Measurements from ENCODE around the gene TLE1. TPM values are rescaled to one million over a fixed set of nuclear protein-coding genes. Genes with fewer than 3 reads are reported as not detected.

TLE1 gene
- total and polyA plus RNA-seq, 10 of the 15 experiments (the other 5 are each of a cell fraction or from before 2014, with no cell fraction given), result 0.04 to 0.23 (median 0.10) TPM; not detected in 6

- no peak overlapping the region for H3K9ac ChIP-seq (ENCODE audit: control insufficient read depth, insufficient read depth, low read length)
- H2AFZ ChIP-seq (ENCODE audit: control insufficient read depth, low read depth, low read length), result no peak overlapping the region
- H3K27ac ChIP-seq (ENCODE audit: control insufficient read depth, insufficient read depth), result no peak overlapping the region
- POLR2A ChIA-PET, result no interaction called here
- H3K9me3 ChIP-seq (replicated peaks; ENCODE audit: control insufficient read depth, insufficient read depth, low read length), result no peaks in the 10 kb centered on the region
- BruUV-seq (replicated peaks), result no TSS peak
- SMC1A ChIA-PET (ENCODE audit: uncharacterized antibody, unreplicated experiment), result no interaction called here
- H4K20me1 ChIP-seq (ENCODE audit: control insufficient read depth, insufficient read depth), result no peaks in the 10 kb centered on the region
- no peak overlapping the region for H3K4me3 ChIP-seq
- intact Hi-C loops (cut with micrococcal nuclease; ENCODE audit: unreplicated experiment) (no loop called here), in situ Hi-C loops (cut with MboI) (no loop called here)
- FAIRE-seq (no peak), ATAC-seq (no peak), DNase-seq (ENCODE audit: low read depth, low spot score) (no peak)
- no peak for TF ChIP-seq CREM (IDR thresholded peaks at IDR 0.05; ENCODE audit: low read depth)
- no peaks in the 10 kb centered on the region for H3K27me3 ChIP-seq (replicated peaks in 1 of 2; ENCODE audit: control insufficient read depth in 2 of 2, insufficient read depth in 2 of 2, low read length in 1 of 2)
- CTCF ChIA-PET, result no interaction called here
- no peaks in the 10 kb centered on the region for H3K4me1 ChIP-seq (ENCODE audit: control insufficient read depth, insufficient read depth, low read length)
- WGBS (ENCODE audit: insufficient coverage, insufficient replicate concordance, low lambda C conversion rate, missing lambda C conversion rate), result 44% methylated on average over 4 of the region's 4 CpGs
- RAD21 ChIA-PET (ENCODE audit: unreplicated experiment), result no interaction called here
- H3K36me3 ChIP-seq (ENCODE audit: control insufficient read depth in 2 of 2, insufficient read depth in 2 of 2, low read length in 1 of 2), result no peaks in the 10 kb centered on the region
- no peaks in the 10 kb centered on the region for H3K79me2 ChIP-seq (ENCODE audit: control insufficient read depth, insufficient read depth, low read length)
- H3K4me2 ChIP-seq (ENCODE audit: control insufficient read depth, insufficient read depth), result no peak overlapping the region
Measured at GRCh38 chr9:81559197-81559596, 130.2 kb downstream of the TLE1 start.

- FAIRE-seq (no peak), DNase-seq (ENCODE audit: low read depth, low spot score) (no peak), ATAC-seq (no peak)
- Histone ChIP-seq H3K4me1 (ENCODE audit: control insufficient read depth, insufficient read depth, low read length) (no peaks in the 10 kb centered on the region), H3K9me3 (replicated peaks; ENCODE audit: control insufficient read depth, insufficient read depth, low read length) (no peaks in the 10 kb centered on the region), H4K20me1 (ENCODE audit: control insufficient read depth, insufficient read depth) (no peaks in the 10 kb centered on the region), H3K9ac (ENCODE audit: control insufficient read depth, insufficient read depth, low read length) (no peak overlapping the region), H3K4me2 (ENCODE audit: control insufficient read depth, insufficient read depth) (no peak overlapping the region), H2AFZ (ENCODE audit: control insufficient read depth, low read depth, low read length) (no peak overlapping the region), H3K27me3 (replicated peaks in 1 of 2; ENCODE audit: control insufficient read depth in 2 of 2, insufficient read depth in 2 of 2, low read length in 1 of 2) (no peaks in the 10 kb centered on the region), H3K27ac (ENCODE audit: control insufficient read depth, insufficient read depth) (no peak overlapping the region), H3K36me3 (ENCODE audit: control insufficient read depth in 2 of 2, insufficient read depth in 2 of 2, low read length in 1 of 2) (no peaks in the 10 kb centered on the region), H3K79me2 (ENCODE audit: control insufficient read depth, insufficient read depth, low read length) (no peaks in the 10 kb centered on the region), H3K4me3 (no peak overlapping the region)
- in situ Hi-C loops (cut with MboI) (no loop called here), intact Hi-C loops (cut with micrococcal nuclease; ENCODE audit: unreplicated experiment) (no loop called here)
- ChIA-PET POLR2A (no interaction called here), SMC1A (ENCODE audit: uncharacterized antibody, unreplicated experiment) (no interaction called here), CTCF (no interaction called here), RAD21 (ENCODE audit: unreplicated experiment) (no interaction called here)
- no TSS peak for BruUV-seq (replicated peaks)
- WGBS (ENCODE audit: insufficient coverage, insufficient replicate concordance, low lambda C conversion rate, missing lambda C conversion rate), result 25% methylated on average over 6 of the region's 6 CpGs
- TF ChIP-seq EED (IDR thresholded peaks at IDR 0.05; ENCODE audit: low read depth), result no peak
- TF ChIP-seq PAX5 (IDR thresholded peaks at IDR 0.05; ENCODE audit: borderline replicate concordance, low read depth, low read length), result no peak
- no peak for TF ChIP-seq CHD4 (IDR thresholded peaks at IDR 0.05)
- TF ChIP-seq MEF2A (IDR thresholded peaks at IDR 0.05; ENCODE audit: insufficient read depth, low read depth, low read length), result no peak
- TF ChIP-seq FOXM1 (IDR thresholded peaks at IDR 0.05; ENCODE audit: low read depth, low read length), result no peak
- TF ChIP-seq SMAD1 (IDR thresholded peaks at IDR 0.05; ENCODE audit: low read depth, partially characterized antibody), result no peak
- TF ChIP-seq RCOR1 (conservative IDR thresholded peaks at IDR 0.05; ENCODE audit: low read depth, low read length), result no peak
- TF ChIP-seq HSF1 (IDR thresholded peaks at IDR 0.05; ENCODE audit: low read depth, low read length), result no peak
- no peak for TF ChIP-seq ZNF207 (IDR thresholded peaks at IDR 0.05; ENCODE audit: borderline replicate concordance)
- no peak for TF ChIP-seq EGR1 (IDR thresholded peaks at IDR 0.05; ENCODE audit: borderline replicate concordance in 1 of 2, low read depth in 2 of 2, low read length in 2 of 2)
- no peak for TF ChIP-seq RB1 (IDR thresholded peaks at IDR 0.05; ENCODE audit: borderline replicate concordance)
- no peak for TF ChIP-seq ZNF687 (IDR thresholded peaks at IDR 0.05)
Measured at GRCh38 chr9:81558091-81558830, 131.1 kb downstream of the TLE1 start.

Measured in GM12878 (cell line).